Stimulated activated naive CD8-positive, alpha-beta T cell treated with anti-CD3 and anti-CD28 coated beads, Interleukin-15, Interleukin-2, amounts not matched to agents 100 U/mL and 50 U/mL, for 24 hours (primary cell): ENCODE measurements around the gene EML3.
A peak's percentile ranks its signal among the peaks of the same experiment; 100 is the strongest.
"Not testable (repeated sequence)": the region's sequence is repeated elsewhere in the genome, so short reads cannot be mapped to it uniquely, and the experiment has no call there.

Experiments used
- ATAC-seq: fragments of 150-1000 bp; cut with Tn5 transposase; one replicate; pipeline ENCODE4 v1.10.0; 2021
- DNase-seq: peaks from one replicate; pipeline ENCODE4 v3.0.0; 2021

Gene EML3

GRCh38 chr11:62573006-62573591 is 39.5 kb downstream of the EML3 start:
- no peak for DNase-seq
- no peak for ATAC-seq

- DNase-seq = no peak
- no peak for ATAC-seq
These were observed 40.1 kb downstream of the EML3 start for GRCh38 chr11:62572431-62572830.

GRCh38 chr11:62571493-62571892 is 41.1 kb downstream of the EML3 start:
- not testable (repeated sequence) for DNase-seq, ATAC-seq

DNA sequence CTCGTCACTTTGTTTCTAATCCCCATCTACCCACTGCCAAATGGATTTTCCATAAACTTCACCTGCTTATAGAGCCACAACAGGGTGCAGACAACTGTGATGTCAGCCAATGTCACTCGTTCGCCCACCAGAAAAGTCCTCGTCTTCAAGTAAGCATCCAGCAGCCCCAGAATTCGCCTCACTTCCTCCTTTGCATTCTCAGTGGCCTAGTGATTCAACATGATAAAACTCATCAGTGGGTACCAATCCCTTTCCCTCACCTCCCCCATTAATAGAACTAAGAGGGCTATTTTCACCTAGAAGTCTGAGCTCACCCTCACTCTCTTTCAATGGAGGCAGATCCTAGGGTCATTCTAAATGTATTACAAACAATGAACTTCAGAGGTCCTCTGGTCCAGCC is 41.7 kb downstream of the EML3 start:
- DNase-seq, ATAC-seq: not testable (repeated sequence)

DNA sequence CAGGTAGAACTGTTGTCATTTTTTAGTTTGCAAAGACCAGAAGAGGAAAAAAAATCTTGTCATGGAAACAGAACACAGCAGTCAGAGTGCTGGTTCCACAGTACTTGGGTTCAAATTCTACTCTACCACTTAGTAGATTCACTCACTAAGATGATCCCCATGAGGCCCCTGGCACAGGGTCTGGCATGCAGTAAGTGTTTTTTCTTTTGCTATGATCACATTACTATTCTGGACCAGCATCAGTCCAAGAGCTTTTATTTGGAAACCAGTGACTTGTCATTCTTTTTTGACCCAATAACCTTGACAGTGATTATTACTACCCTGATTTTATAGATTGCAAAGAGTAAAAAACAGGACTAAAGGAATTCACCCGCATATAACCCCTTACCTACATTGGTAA is 43.0 kb downstream of the EML3 start:
- DNase-seq = no peak
- no peak for ATAC-seq

- ATAC-seq = no peak
- no peak for DNase-seq
These were observed 45.4 kb downstream of the EML3 start for GRCh38 chr11:62567018-62567633.

DNA sequence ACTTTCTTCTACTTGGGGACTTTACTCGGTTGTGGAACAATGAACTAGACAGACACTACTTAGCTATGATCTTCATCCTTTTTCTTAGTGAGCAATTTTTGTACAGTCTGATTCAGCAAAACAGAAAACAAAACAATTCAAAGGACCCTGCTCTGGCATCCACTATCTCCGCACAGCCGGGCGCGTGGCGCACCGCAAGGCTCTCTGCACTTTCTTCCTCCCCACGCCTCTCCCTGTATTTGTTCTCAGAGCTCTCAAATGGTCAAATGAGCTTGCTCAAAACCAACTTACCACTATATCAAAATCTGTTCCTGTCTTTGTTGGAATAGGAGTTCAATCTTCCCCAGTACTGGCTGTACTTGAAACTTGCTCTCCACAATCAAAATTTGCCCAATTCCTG is 46.3 kb downstream of the EML3 start:
- ATAC-seq (no peak), DNase-seq (no peak)

- ATAC-seq = no peak
These were observed 47.3 kb downstream of the EML3 start for GRCh38 chr11:62565100-62565802.

DNA sequence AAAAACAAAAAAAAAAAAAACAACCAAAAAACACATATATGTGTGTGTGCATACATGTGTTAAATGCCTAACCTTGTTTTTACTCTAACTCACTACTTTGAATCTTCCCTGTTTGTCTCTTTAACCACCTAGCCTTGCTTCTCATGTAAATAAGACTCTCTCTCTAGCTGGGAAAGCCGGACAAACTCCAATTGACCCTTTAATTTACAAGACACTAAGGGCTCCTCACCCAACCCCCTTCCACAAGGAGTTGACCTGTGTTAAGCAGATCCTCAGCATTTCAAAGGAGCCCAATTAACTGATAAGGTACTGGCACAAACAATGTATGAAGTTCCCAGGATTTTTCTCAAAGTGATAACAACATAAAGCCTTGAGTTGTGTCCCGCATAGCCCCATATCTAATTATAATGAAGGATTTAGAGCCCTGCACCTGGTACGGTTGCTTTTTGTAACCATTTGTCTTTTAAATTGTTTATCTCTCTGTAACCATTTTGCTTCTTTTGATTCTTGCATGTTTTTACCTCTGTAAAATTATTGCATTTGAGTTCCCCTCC is 50.8 kb downstream of the EML3 start:
- not testable (repeated sequence) for ATAC-seq, DNase-seq

More at GRCh38 chr11:62565100-62565802, 47.3 kb downstream of the EML3 start:
- no peak for DNase-seq

- peak; percentile 81 for DNase-seq
- ATAC-seq = peak; percentile 37
These were observed 51.9 kb downstream of the EML3 start for GRCh38 chr11:62560566-62561103.

- not testable (repeated sequence) for ATAC-seq
These were observed 52.9 kb downstream of the EML3 start for GRCh38 chr11:62559626-62560025.

DNA sequence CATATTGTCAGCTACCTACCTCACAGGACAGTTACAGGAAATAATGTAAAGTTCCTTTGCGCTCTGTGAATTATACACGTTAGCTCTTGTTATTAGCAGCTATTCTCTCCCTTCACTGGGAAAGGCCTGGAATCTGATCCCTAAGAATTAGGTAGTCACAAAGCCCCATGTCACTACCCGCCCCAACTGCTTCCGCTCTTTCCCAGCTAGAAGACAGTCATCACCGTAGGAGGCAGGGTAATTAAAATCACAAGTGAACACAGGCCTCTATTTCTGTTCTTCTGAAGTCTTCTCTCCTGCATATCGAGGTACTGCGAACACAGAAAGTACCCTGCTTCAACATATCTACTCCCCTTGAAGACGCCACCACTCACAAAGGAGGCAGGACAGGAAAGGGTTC is 53.4 kb downstream of the EML3 start:
- no peak for DNase-seq
- ATAC-seq = no peak

More at GRCh38 chr11:62559626-62560025, 52.9 kb downstream of the EML3 start:
- not testable (repeated sequence) for DNase-seq

- DNase-seq = no peak
- ATAC-seq = no peak
These were observed 53.9 kb downstream of the EML3 start for GRCh38 chr11:62558669-62559068.

- ATAC-seq (peak; percentile 26), DNase-seq (peak; percentile 67)
These were observed 55.5 kb downstream of the EML3 start for GRCh38 chr11:62556875-62557631.

GRCh38 chr11:62556108-62556874 is 56.3 kb downstream of the EML3 start:
- DNase-seq (peak; percentile 85), ATAC-seq (peak; percentile 59)

DNA sequence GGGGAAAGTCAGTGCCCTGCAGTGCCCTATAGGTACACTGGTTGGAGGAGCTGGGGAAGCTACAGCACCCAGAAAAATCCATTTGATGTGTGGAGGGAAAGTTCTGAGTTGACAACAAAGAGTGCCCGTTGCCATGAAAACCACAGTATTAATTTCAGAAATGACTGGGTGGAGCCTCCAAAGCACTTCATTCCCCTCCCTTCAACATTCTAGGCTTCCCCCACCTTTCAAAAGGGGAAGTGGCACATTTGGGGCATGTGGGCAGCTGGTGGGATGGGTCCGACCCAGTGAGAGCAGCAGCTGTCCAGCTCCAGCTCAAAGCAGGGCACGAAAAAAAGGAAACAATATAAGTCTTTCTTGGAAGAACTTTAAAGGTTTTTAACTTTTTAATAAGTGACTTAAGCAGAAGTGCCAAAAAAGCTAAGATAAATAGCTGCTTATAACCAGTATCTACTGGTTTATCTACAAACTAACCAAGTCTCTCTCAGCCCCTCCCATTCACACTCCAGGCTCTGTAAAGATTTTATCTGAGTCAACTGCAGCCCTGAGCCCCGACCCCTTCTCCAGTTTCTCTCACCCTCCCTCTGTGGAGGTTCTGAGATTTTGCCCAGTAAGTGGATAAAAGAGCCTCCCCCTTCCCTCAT is 57.0 kb downstream of the EML3 start:
- peak; percentile 17 for ATAC-seq

GRCh38 chr11:62554387-62555167 is 58.0 kb downstream of the EML3 start:
- DNase-seq = no peak
- ATAC-seq = no peak

More for the DNA sequence above, 57.0 kb downstream of the EML3 start:
- DNase-seq = peak; percentile 70

GRCh38 chr11:62553839-62554361 is 58.7 kb downstream of the EML3 start:
- DNase-seq (no peak), ATAC-seq (no peak)

- ATAC-seq = peak; percentile 14
These were observed 59.3 kb downstream of the EML3 start for GRCh38 chr11:62553080-62553838.

More at GRCh38 chr11:62553080-62553838, 59.3 kb downstream of the EML3 start:
- DNase-seq = peak; percentile 51
